COLO668 (cell line): ENCODE data around the gene HSF4.

ENCODE experiments used
- DNase-seq: peaks from one replicate; lab custom pipeline; 2025; ENCODE audit not compliant: unreplicated experiment; lab: John Stamatoyannopoulos, UW

HSF4 gene

GRCh38 chr16:67183627-67184452 is 19.3 kb downstream of the HSF4 start, which contains the start of gene MATCAP1:
MATCAP1 (minus strand) TSS chr16:67183963; CDS start chr16:67180610, 3,353 bp downstream.
- peak; percentile 98 for DNase-seq

GRCh38 chr16:67184453-67184994 is 20.0 kb downstream of the HSF4 start:
- DNase-seq: peak; percentile 77

DNA sequence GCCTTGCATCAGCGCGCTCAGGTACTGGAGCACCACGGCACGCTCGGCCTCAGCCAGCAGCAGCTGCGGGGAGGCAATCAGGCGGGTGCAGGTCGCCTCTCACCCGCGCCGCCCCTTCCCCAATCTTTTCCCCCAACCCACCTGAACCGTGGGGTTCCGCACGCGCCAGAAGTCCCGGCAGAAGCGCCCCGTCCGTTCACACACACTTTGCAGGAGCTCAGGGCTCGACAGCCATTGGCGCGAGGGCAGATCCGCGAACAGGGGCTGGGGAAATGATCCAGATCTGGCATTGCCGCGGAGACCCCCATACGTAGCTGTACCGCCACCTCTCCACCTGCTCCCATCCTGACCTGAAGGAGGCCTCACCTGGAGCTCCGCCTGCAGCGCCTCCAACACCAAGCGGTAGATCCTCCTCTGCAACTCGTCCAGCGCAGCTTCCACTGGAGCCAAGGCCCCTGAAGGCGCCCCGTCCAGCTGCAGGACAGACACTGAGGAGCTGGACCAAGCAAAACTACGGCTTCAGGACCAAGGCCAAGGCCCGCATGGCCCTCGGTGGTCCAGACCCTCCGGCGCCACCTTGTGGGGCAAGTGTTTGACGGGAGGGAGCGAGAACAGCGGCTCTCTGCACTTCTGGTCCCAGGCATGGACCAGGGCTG is 20.6 kb downstream of the HSF4 start:
- peak; percentile 91 for DNase-seq

DNA sequence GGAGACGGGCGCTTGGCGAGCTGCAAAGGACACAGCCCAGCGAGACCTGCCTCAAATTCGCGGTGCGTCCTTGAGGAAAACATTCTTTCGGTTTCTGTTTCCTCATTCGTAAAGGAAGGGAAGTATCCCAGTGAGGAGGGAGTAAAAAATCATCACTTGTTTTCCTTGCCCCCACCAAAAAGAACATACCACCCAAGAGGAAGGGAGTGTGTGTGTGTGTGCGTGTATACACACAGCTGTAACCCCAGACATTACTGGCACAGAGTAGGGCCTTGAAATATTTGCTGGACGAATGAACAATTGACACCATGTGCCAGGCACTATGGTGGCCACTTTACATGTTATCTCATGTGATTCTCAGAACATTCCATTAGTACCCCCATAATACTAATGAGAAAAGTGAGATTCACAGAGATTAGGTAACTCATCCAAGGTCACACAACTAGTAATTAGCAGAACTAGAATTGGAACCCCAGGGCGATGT is 21.1 kb downstream of the HSF4 start:
- no peak for DNase-seq

GRCh38 chr16:67186550-67186950 is 22.0 kb downstream of the HSF4 start:
- no peak for DNase-seq

DNA sequence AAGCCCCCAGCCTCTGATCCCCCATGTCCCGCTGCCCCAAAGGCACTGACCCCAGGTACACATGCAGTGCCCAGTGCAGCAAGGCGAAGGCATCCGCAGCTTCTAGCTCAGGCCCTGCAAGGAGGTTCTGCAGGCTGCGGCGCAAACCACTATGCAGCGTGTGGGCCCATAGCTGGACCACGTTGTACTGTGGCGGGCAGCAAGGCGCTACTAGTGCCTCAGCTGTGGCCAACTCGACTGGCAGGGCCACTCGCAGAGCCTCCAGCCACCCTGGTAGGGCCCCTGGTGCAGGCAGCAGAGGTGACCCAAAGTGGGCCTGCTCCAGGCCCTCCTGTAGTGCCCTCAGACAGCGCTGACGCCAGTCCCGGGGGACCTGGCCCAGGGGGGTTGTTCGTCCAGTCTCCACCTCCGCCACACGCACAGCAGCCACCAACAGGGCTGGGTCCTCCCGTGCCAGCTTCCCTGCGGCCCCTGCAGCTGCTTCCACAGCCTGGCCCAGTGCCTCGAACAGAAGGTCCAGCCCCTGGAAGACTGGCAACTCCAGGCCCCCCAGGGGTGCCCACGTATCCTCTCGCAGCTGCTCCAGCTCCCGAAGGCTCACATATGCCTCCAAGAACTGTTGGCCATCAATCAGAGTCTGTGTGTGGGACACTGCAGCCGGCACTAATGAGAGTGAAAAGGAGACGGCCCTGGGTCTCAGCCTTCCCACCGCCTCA is 22.8 kb downstream of the HSF4 start:
- no peak for DNase-seq

DNA sequence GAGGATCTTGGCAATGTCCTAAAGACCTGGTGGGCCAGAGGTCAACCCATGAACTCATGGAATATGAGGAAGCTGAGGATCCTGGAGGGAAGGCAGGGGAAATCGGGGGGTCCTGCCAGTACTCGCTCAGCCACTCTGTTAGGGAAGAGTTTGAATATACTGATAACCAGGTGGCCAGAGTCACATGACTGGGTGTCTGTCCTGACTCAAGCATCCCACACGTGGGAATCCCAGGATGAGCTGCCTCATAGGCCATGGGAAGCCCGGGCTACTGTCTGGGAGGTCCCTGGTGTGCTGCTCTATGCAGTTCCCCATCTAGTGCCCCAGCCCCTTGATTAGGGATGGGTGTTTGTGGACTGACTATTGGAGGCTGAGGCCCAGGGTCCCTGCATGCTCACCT is 23.8 kb downstream of the HSF4 start:
- DNase-seq: no peak

GRCh38 chr16:67188798-67189197 is 24.3 kb downstream of the HSF4 start:
- no peak for DNase-seq

DNA sequence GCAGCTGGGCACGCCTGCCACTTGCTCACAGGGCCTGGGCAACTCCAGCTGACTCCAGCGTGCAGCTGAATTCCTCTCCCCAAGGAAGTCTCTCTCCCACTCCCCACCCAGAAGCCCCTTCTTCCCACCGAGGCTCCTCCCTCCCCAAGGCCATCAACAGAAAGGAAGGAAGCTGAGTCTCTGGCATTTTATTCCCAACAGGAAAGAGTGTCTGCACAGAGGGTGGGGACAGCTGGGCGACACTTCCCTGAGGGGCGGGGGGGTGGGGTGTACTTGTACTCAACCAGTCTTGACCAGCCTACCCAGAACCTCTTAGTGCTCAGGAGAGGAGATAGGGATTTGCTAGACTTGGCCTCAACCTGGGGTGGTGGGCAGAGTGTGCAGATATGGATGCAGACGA is 25.5 kb downstream of the HSF4 start, which contains the start of gene EXOC3L1:
EXOC3L1 (minus strand) TSS at position 96 of the 400 bp plus-strand sequence. CDS start 460 bp downstream, outside the sequence.
- DNase-seq: peak; percentile 42

DNA sequence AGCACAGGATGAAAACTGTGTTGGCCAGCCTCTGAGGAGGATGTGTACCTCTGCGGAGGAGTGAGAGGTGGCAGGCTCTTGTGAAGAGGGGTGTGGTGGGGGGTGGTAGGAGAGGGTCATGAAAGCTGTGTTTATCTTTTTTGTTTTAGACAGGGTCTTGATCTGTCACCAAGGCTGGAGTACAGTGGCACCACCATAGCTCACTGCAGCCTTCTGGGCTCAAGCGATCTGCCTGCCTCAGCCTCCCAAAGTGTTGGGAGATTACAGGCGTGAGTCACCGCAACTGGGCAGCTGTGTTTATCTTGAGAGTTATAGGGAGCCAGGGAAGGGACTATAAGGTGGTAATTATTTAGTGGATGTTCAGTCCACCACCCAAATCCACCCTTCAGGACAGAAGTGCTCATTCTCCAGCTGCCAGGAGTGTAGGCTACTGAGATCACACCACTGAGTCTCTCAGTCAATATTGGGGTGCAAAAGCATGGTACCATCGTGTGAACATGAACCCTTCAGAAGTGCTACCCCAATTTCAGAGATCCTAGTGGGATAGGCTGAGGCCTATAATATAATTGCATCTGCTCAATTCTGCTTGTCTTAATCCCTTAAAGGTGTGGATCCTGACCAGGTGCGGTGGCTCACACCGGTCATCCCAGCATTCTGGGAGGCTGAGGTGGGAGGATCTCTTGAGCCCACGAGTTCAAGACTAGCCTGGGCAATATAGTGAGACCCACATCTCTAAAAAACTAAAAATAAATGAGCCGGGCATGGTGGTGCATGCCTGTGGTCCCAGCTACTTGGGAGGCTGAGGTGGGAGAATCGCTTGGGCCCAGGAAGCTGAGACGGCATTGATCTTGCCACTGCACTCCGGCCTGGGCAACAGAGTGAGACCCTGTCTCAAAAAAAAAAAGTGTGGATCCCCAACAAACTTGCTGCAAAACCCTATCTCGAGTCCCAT is 26.2 kb downstream of the HSF4 start:
- peak; percentile 56 for DNase-seq

GRCh38 chr16:67191411-67191994 is 27.0 kb downstream of the HSF4 start:
- no peak for DNase-seq

DNA sequence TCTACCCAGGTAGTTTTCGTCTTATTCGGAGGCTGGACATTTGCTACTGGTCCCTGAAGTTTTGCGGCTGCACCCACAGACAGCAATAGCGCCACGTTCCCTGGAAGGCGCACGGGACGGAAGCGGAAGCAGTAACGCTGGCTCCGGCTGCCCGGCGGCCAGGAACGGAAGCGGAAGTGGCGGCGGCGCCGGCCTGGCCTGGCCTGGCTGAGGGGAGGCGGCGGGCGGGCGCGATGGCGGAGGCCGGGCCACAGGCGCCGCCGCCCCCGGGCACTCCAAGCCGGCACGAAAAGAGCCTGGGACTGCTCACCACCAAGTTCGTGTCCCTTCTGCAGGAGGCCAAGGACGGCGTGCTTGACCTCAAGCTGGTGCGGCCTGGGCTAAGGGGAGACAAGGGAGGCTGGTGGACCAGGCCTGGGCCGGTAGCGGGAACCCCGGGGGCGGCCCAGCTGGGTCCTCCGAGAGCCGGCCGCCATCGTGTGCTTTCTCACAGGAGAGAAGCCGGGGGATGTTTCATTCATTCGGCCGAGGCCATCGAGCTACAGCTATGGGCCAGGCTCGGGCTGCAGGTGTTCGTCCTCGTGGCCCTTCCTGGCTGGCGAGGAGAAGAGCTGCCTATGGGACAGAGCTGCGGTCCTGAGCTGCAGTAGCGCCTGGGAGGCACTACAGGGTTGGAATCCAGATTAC is 27.6 kb downstream of the HSF4 start, which contains the start of gene E2F4:
E2F4 (plus strand) TSS at position 161 of the 687 bp plus-strand sequence; CDS start at position 234, 73 bp downstream.
- DNase-seq: peak; percentile 96

DNA sequence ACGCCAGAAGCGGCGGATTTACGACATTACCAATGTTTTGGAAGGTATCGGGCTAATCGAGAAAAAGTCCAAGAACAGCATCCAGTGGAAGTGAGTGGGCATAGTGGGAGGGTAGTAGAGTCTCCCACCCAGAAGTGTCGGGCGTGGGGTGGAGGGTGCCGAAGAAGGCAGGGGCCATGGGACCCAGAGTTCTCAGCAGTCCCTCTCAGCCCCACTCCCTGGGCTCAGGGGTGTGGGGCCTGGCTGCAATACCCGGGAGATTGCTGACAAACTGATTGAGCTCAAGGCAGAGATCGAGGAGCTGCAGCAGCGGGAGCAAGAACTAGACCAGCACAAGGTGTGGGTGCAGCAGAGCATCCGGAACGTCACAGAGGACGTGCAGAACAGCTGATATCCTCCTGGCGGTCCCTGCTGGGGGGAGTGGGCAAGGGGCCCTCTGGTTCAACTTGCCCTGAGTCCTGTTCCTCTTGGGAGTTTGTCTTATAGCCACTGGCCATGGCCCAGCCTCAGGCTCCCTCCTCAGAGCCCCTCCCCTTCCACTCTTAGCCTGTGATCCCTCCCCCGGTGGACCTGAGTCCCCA is 28.3 kb downstream of the HSF4 start:
- no peak for DNase-seq

GRCh38 chr16:67193536-67193935 is 29.0 kb downstream of the HSF4 start:
- DNase-seq: no peak

- no peak for DNase-seq
These were observed 29.7 kb downstream of the HSF4 start for GRCh38 chr16:67194260-67194659.

GRCh38 chr16:67195676-67196075 is 31.1 kb downstream of the HSF4 start:
- DNase-seq: no peak

- no peak for DNase-seq
These were observed 32.3 kb downstream of the HSF4 start for GRCh38 chr16:67196881-67197280.

- DNase-seq: no peak
These were observed 33.2 kb downstream of the HSF4 start for GRCh38 chr16:67197704-67198103.
